ENCODE data around the gene ANKEF1. TPM values are rescaled to one million over a fixed set of nuclear protein-coding genes. Genes with fewer than 3 reads are reported as not detected.

ANKEF1 gene
- total RNA-seq, 3 donors from 2014 or later: 3.6 to 13.1 (median 7.3) TPM

GRCh38 chr20:10064611-10065010 is 29.8 kb downstream of the ANKEF1 start:
- no peaks in the 10 kb centered on the region for H3K36me3 ChIP-seq
- no peak for DNase-seq (ENCODE audit: low spot score in 2 of 2)
- H3K27me3 ChIP-seq: no peaks in the 10 kb centered on the region
- intact Hi-C loops (cut with DNase I; ENCODE audit: low total_unique reads): no loop called here
- no peaks in the 10 kb centered on the region for H3K9me3 ChIP-seq
- no peak for TF ChIP-seq POLR2A (IDR thresholded peaks at IDR 0.05)
- TF ChIP-seq POLR2AphosphoS5 (IDR thresholded peaks at IDR 0.05): no peak
- TF ChIP-seq CTCF (IDR thresholded peaks at IDR 0.05): no peak
- H3K4me1 ChIP-seq: no peaks in the 10 kb centered on the region
- H3K27ac ChIP-seq: no peak overlapping the region
- no peak overlapping the region for H3K4me3 ChIP-seq

GRCh38 chr20:10065154-10065833 is 30.5 kb downstream of the ANKEF1 start:
- Histone ChIP-seq H3K4me3 (no peak overlapping the region), H3K9me3 (no peaks in the 10 kb centered on the region), H3K27ac (no peak overlapping the region), H3K36me3 (no peaks in the 10 kb centered on the region), H3K27me3 (no peaks in the 10 kb centered on the region), H3K4me1 (no peaks in the 10 kb centered on the region)
- TF ChIP-seq CTCF (IDR thresholded peaks at IDR 0.05): no peak
- no peak for DNase-seq (ENCODE audit: low spot score in 2 of 2)
- intact Hi-C loops (cut with DNase I; ENCODE audit: low total_unique reads): no loop called here

- no peaks in the 10 kb centered on the region for H3K9me3 ChIP-seq
- no peaks in the 10 kb centered on the region for H3K36me3 ChIP-seq
- no peak overlapping the region for H3K4me3 ChIP-seq
- no peak for DNase-seq (ENCODE audit: low spot score in 2 of 2)
- intact Hi-C loops (cut with DNase I; ENCODE audit: low total_unique reads): no loop called here
- H3K4me1 ChIP-seq: no peaks in the 10 kb centered on the region
- no peak overlapping the region for H3K27ac ChIP-seq
- no peak for TF ChIP-seq POLR2AphosphoS5 (IDR thresholded peaks at IDR 0.05)
- TF ChIP-seq POLR2A (IDR thresholded peaks at IDR 0.05): no peak
- TF ChIP-seq CTCF (IDR thresholded peaks at IDR 0.05): no peak
- H3K27me3 ChIP-seq: no peaks in the 10 kb centered on the region
Observed at GRCh38 chr20:10067321-10067720, 32.5 kb downstream of the ANKEF1 start.

GRCh38 chr20:10074513-10074912 is 39.7 kb downstream of the ANKEF1 start:
- Histone ChIP-seq H3K27me3 (no peaks in the 10 kb centered on the region), H3K36me3 (no peaks in the 10 kb centered on the region), H3K9me3 (no peaks in the 10 kb centered on the region), H3K4me1 (no peaks in the 10 kb centered on the region), H3K27ac (no peak overlapping the region), H3K4me3 (no peak overlapping the region)
- TF ChIP-seq POLR2A (IDR thresholded peaks at IDR 0.05) (no peak), CTCF (IDR thresholded peaks at IDR 0.05) (no peak), POLR2AphosphoS5 (IDR thresholded peaks at IDR 0.05) (no peak)
- no peak for DNase-seq (ENCODE audit: low spot score in 2 of 2)
- intact Hi-C loops (cut with DNase I; ENCODE audit: low total_unique reads): no loop called here

GRCh38 chr20:10075606-10076005 is 40.8 kb downstream of the ANKEF1 start:
- DNase-seq (ENCODE audit: low spot score in 2 of 2): no peak
- no peaks in the 10 kb centered on the region for H3K9me3 ChIP-seq
- H3K4me1 ChIP-seq: no peaks in the 10 kb centered on the region
- no peak overlapping the region for H3K27ac ChIP-seq
- no peak overlapping the region for H3K4me3 ChIP-seq
- intact Hi-C loops (cut with DNase I; ENCODE audit: low total_unique reads): no loop called here
- no peak for TF ChIP-seq POLR2A (IDR thresholded peaks at IDR 0.05)
- no peak for TF ChIP-seq POLR2AphosphoS5 (IDR thresholded peaks at IDR 0.05)
- TF ChIP-seq CTCF (IDR thresholded peaks at IDR 0.05): no peak
- no peaks in the 10 kb centered on the region for H3K27me3 ChIP-seq
- no peaks in the 10 kb centered on the region for H3K36me3 ChIP-seq
